Measurements from ENCODE around the gene INIP. TPM values are rescaled to one million over a fixed set of nuclear protein-coding genes. Genes with fewer than 3 reads are reported as not detected.

Gene INIP
- total and polyA plus RNA-seq, 9 of the 15 experiments (the other 6 are each of a cell fraction or from before 2014, with no cell fraction given): 11.9 to 87.9 (median 37.3) TPM

DNA sequence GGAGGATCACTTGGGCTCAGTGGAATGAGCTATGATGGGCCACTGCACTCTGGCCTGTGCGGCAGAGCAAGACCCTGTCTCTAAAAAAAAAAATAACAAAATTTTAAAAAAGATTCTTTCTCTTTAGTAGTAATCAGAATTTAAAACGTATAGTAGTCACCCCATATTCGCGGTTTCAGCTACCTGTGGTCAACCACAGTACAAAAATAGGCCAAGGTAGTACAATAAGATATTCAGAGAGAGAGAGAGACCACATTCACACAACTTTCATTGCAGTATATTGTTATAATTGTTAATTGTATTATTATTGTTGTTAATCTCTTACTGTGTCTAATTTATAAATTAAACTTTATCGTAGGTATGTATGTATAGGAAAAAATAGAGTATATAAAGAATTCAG is 18.7 kb downstream of the INIP start:
- Histone ChIP-seq H3K9me1 (ENCODE audit: control insufficient read depth, insufficient read depth, low read length) (no peaks in the 10 kb centered on the region), H2AFZ (ENCODE audit: low read depth, low read length) (no peak overlapping the region), H3K9ac (ENCODE audit: insufficient read depth in 1 of 2, low read depth in 2 of 2, low read length in 2 of 2) (no peak overlapping the region), H3K9me3 (replicated peaks; ENCODE audit: control insufficient read depth, insufficient read depth, low read depth, low read length) (no peaks in the 10 kb centered on the region), H3K4me2 (ENCODE audit: insufficient read depth, low read length) (no peak overlapping the region), H3K79me2 (ENCODE audit: control insufficient read depth, insufficient read depth, low read length) (peaks cover 13% of the 10 kb centered on the region), H3K27ac (ENCODE audit: extremely low read depth, low read depth, low read length) (no peak overlapping the region), H4K20me1 (replicated peaks; ENCODE audit: control insufficient read depth, insufficient read depth, low read length) (no peaks in the 10 kb centered on the region), H3K4me3 (no peak overlapping the region), H3K4me1 (replicated peaks in 1 of 2; ENCODE audit: control insufficient read depth in 2 of 2, insufficient read depth in 2 of 2, low read length in 2 of 2) (no peaks in the 10 kb centered on the region; a peak in 1 of 5 replicates), H3K27me3 (ENCODE audit: control insufficient read depth in 2 of 2, insufficient read depth in 2 of 2, low read length in 2 of 2) (no peaks in the 10 kb centered on the region), H3K36me3 (ENCODE audit: control insufficient read depth, insufficient read depth, low read length) (peaks cover 65% of the 10 kb centered on the region)
- in situ Hi-C loops (cut with MboI) (no loop called here), intact Hi-C loops (cut with micrococcal nuclease) (no loop called here)
- DNase-seq (ENCODE audit: extremely low read depth in 1 of 4, low spot score in 3 of 4) (no peak), ATAC-seq (no peak), FAIRE-seq (no peak)
- 95% methylated on average over 5 of the region's 5 CpGs for WGBS (ENCODE audit: insufficient coverage, low coverage, missing lambda C conversion rate)
- ChIA-PET POLR2A (interaction anchor here (0.7 kb wide), 1 partner anchor 900 kb away, joined by 3 read pairs; no protein-coding TSS in a partner anchor), CTCF (ENCODE audit: low intra/inter-chr PET ratio) (no interaction called here)
- no TSS peak for BruUV-seq (replicated peaks)
- TF ChIP-seq NFE2 (IDR thresholded peaks at IDR 0.05; ENCODE audit: low read depth) (no peak), TCF3 (CRISPR knock-in tag; IDR thresholded peaks at IDR 0.05) (no peak), ZNF586 (CRISPR knock-in tag; conservative IDR thresholded peaks at IDR 0.05) (no peak), FOXM1 (IDR thresholded peaks at IDR 0.05; ENCODE audit: low read depth) (no peak), FOXM1 (CRISPR knock-in tag; IDR thresholded peaks at IDR 0.05; ENCODE audit: low read depth) (no peak), ZNF76 (CRISPR knock-in tag; IDR thresholded peaks at IDR 0.05; ENCODE audit: borderline replicate concordance) (no peak), BACH1 (tag; IDR thresholded peaks at IDR 0.05) (no peak), TCFL5 (CRISPR knock-in tag; conservative IDR thresholded peaks at IDR 0.05) (no peak), CBFA2T2 (conservative IDR thresholded peaks at IDR 0.05) (no peak)
